SKM-1 treated with dmso at 0.1 percent for 144 hours (cell line): ENCODE measurements around the gene GLOD4.
"Not testable (repeated sequence)": the region's sequence is repeated elsewhere in the genome, so short reads cannot be mapped to it uniquely, and the experiment has no call there.

Source experiments
- DNase-seq: peaks from one replicate; lab custom pipeline; 2025; ENCODE audit not compliant: unreplicated experiment; lab: John Stamatoyannopoulos, UW

The GLOD4 gene

DNA sequence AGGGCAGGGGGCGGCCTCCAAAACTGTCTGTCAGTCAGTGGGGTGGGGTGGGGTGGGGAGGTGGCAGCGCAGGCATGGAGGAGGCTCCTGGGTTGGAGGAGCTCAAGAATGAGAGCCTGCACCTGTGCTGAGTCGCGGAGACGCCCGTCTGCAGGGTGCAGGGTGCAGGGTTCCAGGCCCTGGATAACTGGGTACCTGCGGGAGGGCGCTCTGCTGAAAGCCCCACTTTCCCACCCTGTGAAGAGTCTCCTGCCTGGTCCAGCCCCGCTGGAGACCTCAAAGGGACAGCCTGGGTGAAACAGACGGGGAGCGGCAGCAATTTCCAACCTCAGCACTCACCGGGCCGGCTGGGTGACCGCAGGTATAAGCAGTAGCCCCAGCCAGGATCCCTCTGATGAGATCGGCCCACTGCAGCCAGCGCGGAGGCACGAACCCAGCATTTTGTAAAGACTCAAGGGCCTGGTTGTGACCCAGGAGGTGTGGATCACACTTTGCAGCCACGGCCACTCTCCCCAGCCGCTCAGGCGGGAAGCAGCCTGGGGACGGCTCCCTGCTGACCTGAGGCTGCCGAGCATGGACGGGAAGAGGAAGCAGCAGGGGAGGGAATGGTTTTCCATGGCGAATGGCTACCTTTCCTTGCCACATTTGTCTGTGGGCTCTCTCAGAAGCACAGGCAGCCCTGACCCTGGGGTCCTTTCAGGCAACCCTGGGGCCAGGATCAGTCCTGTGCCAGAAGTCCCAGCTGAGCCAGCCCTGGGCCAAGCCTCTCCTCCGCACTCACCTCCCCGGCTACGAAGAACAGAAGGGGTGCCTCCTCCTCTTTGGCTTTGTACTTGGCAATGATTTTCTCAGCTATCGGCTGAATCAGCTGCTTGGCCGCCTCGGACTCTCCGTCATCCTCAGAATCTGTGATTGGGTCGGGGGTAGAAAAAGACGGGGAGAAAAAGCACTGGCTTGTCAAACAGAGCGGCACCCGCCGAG is 21.1 kb upstream of the GLOD4 start:
- no peak for DNase-seq

DNA sequence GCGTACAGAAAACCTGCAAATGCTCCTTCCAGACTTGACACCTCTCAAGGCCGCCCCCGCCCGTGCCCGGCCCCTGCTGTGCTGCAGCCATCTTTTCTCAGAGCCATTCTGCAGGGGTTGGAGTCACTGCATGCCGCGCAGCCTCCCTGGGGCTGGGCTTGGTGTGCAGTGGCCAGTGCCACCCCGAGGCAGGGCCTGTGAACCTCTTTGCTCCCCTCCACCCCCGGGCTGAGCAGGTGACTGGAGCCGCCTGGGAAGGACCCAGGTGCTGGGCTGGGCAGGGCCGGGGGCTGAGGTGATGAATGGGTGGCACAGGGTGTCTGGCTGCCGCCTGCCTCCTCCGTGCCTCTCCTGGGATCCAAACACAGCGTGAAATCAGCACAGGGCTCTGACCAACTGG is 20.4 kb upstream of the GLOD4 start:
- DNase-seq: no peak

- DNase-seq: no peak
Measured at GRCh38 chr17:801660-802059, 19.6 kb upstream of the GLOD4 start.

- no peak for DNase-seq
Measured at GRCh38 chr17:800446-801242, 18.6 kb upstream of the GLOD4 start.

GRCh38 chr17:799261-799660 is 17.2 kb upstream of the GLOD4 start:
- DNase-seq: no peak

DNA sequence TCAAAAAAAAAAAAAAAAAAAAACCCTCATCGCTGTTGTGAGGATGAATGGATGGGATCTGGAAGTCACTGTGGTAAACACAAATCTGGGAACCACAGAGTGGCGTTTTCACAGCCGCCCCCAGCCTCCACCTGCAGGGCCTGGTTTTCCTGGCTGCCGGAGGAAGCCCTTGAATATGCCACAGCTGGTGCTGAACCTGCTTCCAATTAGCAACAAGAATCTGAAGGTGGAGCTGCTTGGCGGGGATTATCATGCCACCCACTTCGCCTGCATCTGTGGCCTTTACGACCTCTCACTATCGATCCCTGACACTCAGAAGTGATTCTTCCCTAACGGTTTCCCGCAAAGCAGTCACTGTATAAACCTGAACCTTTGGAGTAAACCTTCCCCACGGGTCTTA is 16.2 kb upstream of the GLOD4 start:
- DNase-seq: no peak

DNA sequence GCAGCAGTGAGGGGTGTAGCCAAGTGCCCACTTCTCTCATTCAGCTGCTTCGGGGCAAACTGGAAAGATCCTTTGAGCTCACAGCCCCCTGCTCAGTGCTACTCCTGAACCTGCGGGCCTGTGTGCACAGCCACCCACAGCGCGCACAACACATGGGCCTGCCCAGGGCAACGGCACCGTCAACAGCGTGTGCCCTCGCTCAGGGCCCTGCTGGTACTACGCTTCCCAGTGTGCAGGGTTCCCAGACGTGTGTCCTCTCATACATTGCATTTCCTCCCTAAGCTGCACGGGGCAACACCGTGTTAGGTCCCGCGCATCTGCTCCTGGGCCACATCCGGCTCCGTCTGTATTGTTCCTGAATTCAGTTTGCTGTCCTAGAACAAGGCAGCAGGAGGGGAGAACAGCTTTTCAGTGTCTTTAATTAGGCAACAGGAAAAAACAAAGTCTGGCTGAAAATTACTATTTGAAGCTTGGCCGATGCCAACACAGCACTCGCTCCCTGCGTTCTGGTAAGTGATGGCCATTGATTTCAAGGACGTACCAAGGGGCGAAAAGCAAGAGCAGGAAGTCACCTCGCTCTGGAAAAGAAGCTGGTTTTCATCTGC is 15.3 kb upstream of the GLOD4 start:
- DNase-seq: no peak

- no peak for DNase-seq
Measured at GRCh38 chr17:796609-797008, 14.5 kb upstream of the GLOD4 start.

DNA sequence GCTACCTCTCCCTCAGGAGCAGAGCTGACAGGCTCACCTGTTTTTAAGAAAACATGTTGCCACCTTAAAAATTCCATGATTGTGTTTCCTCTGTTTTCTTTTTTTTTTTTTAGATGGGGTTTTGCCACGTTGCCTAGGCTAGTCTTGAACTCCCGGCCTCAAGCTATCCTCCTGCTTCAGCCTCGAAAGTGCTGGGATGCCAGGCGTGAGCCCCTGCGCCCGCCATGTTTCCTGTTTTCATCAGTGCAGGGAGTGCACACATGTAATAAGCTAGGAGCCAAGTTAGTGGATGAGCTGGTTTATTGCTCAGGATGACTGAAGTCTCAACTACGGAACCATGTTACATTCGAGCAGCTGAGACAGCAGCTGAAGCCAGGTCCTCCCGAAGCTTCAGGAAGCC is 13.6 kb upstream of the GLOD4 start:
- no peak for DNase-seq

GRCh38 chr17:795276-795675 is 13.2 kb upstream of the GLOD4 start:
- no peak for DNase-seq

DNA sequence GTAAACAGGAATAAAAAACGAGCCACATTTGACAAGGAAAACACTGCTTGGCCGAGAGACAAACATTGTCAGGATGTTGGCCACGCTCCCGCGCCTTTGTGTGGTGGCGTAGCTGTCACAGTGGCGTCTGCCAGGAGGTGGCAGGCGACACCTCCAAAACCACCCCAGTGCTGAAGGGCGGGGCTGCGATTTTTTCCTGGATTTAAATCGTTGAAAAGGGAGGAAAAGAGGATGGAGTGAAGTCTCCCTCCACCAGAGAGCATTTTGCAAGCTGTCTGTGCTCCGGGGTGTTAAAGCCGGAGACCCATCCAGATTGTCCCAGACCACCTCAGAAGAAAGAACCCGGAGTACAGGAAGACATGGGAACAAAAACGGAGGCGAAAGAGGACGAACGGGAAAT is 12.8 kb upstream of the GLOD4 start:
- DNase-seq: no peak

GRCh38 chr17:792277-792676 is 10.2 kb upstream of the GLOD4 start:
- no peak for DNase-seq

DNA sequence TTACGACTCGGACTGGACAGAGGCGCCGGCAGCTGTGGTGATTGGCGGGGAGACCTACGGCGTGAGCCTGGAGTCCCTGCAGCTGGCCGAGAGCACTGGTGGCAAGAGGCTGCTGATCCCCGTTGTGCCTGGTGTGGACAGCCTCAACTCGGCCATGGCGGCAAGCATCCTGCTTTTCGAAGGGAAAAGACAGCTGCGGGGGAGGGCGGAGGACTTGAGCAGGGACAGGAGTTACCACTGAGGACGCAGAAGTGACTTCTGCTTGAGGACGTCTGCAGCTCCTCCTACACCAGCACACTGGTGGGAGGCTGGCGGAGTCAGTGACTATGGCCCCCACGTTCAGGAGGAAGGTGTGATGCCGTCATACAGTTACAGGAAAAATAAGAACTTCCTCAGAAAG is 9.7 kb upstream of the GLOD4 start:
- DNase-seq: no peak

GRCh38 chr17:790874-791247 is 8.8 kb upstream of the GLOD4 start:
- not testable (repeated sequence) for DNase-seq

- DNase-seq: not testable (repeated sequence)
Measured at GRCh38 chr17:789931-790873, 8.1 kb upstream of the GLOD4 start.

- no peak for DNase-seq
Measured at GRCh38 chr17:789160-789840, 7.2 kb upstream of the GLOD4 start.

GRCh38 chr17:788551-788950 is 6.5 kb upstream of the GLOD4 start:
- no peak for DNase-seq

GRCh38 chr17:787641-788221 is 5.7 kb upstream of the GLOD4 start:
- no peak for DNase-seq

- DNase-seq: not testable (repeated sequence)
Measured at GRCh38 chr17:785901-786300, 3.8 kb upstream of the GLOD4 start.

GRCh38 chr17:784143-784542 is 2.1 kb upstream of the GLOD4 start:
- no peak for DNase-seq
